ENCODE measurements around the gene CNNM1. TPM values are rescaled to one million over a fixed set of nuclear protein-coding genes. Genes with fewer than 3 reads are reported as not detected.

Gene CNNM1
- total and polyA plus RNA-seq, 2 donors (not counting 1 experiment from before 2014, with no cell fraction given) = not detected

- Histone ChIP-seq H3K4me3 (ENCODE audit: control extremely low read depth in 1 of 5, extremely low read depth in 1 of 5, insufficient read depth in 1 of 5, low read depth in 2 of 5, low read length in 4 of 5) (no peak overlapping the region), H3K4me2 (replicated peaks; ENCODE audit: low read depth, low read length, poor library complexity, severe bottlenecking) (no peak overlapping the region), H3K9ac (ENCODE audit: low read length) (no peak overlapping the region), H3K27me3 (replicated peaks in 1 of 4; ENCODE audit: control extremely low read depth in 1 of 4, control insufficient read depth in 3 of 4, insufficient read depth in 4 of 4, low read length in 3 of 4) (peaks cover 0 to 2% (median under 1%) of the 10 kb centered on the region in 4 experiments), H3K79me2 (ENCODE audit: control insufficient read depth, insufficient read depth, low read length) (no peaks in the 10 kb centered on the region), H2AFZ (ENCODE audit: insufficient read depth, low read depth, low read length, poor library complexity, severe bottlenecking) (no peak overlapping the region), H3K36me3 (replicated peaks in 1 of 2; ENCODE audit: control extremely low read depth in 1 of 2, control insufficient read depth in 1 of 2, extremely low read depth in 1 of 2, insufficient read depth in 2 of 2, low read length in 1 of 2) (no peaks in the 10 kb centered on the region), H3K9me3 (ENCODE audit: control extremely low read depth in 1 of 3, control insufficient read depth in 2 of 3, insufficient read depth in 1 of 3, low read length in 2 of 3) (peaks cover 0 to 5% (median 0%) of the 10 kb centered on the region in 3 donors), H4K20me1 (ENCODE audit: control insufficient read depth, insufficient read depth, low read length, poor library complexity, severe bottlenecking) (no peaks in the 10 kb centered on the region), H3K4me1 (ENCODE audit: control insufficient read depth in 2 of 2, insufficient read depth in 2 of 2, low read length in 2 of 2) (no peaks in the 10 kb centered on the region), H3K27ac (ENCODE audit: low read length in 2 of 2) (no peak overlapping the region)
- CTCF ChIA-PET = no interaction called here
- no peak overlapping the region for H3K4me3 Mint-ChIP-seq
- no peak for ATAC-seq (ENCODE audit: low read depth)
- no peak for TF ChIP-seq EZH2 (IDR thresholded peaks at IDR 0.05; ENCODE audit: borderline replicate concordance, insufficient read depth, low read depth, low read length, poor library complexity, severe bottlenecking)
- no peak for TF ChIP-seq CTCF (IDR thresholded peaks at IDR 0.05)
- intact Hi-C loops (cut with micrococcal nuclease) = no loop called here
- H3K9me3 Mint-ChIP-seq (ENCODE audit: insufficient read depth) = no peaks in the 10 kb centered on the region
- H3K27ac Mint-ChIP-seq = no peak overlapping the region
- peaks cover 14% of the 10 kb centered on the region for H3K27me3 Mint-ChIP-seq
- DNase-seq = no peak
- POLR2A ChIA-PET = no interaction called here
- H3K4me1 Mint-ChIP-seq = no peaks in the 10 kb centered on the region
These were observed 8.7 kb downstream of the CNNM1 start for GRCh38 chr10:99337901-99338300.

GRCh38 chr10:99339077-99339476 is 9.9 kb downstream of the CNNM1 start:
- 70% methylated on average over 1 of the region's 1 CpG for WGBS (ENCODE audit: insufficient coverage)
- CTCF ChIA-PET = no interaction called here
- H3K27ac Mint-ChIP-seq = no peak overlapping the region

More at GRCh38 chr10:99339077-99339476, 9.9 kb downstream of the CNNM1 start:
- Histone ChIP-seq H2AFZ (ENCODE audit: insufficient read depth, low read depth, low read length, poor library complexity, severe bottlenecking) (no peak overlapping the region), H3K9me3 (ENCODE audit: control extremely low read depth in 1 of 3, control insufficient read depth in 2 of 3, insufficient read depth in 1 of 3, low read length in 2 of 3) (no peaks in the 10 kb centered on the region), H3K36me3 (replicated peaks in 1 of 2; ENCODE audit: control extremely low read depth in 1 of 2, control insufficient read depth in 1 of 2, extremely low read depth in 1 of 2, insufficient read depth in 2 of 2, low read length in 1 of 2) (no peaks in the 10 kb centered on the region), H3K4me1 (ENCODE audit: control insufficient read depth in 2 of 2, insufficient read depth in 2 of 2, low read length in 2 of 2) (no peaks in the 10 kb centered on the region), H3K27me3 (replicated peaks in 1 of 4; ENCODE audit: control extremely low read depth in 1 of 4, control insufficient read depth in 3 of 4, insufficient read depth in 4 of 4, low read length in 3 of 4) (no peaks in the 10 kb centered on the region), H3K79me2 (ENCODE audit: control insufficient read depth, insufficient read depth, low read length) (no peaks in the 10 kb centered on the region), H3K27ac (ENCODE audit: low read length in 2 of 2) (no peak overlapping the region), H3K4me3 (ENCODE audit: control extremely low read depth in 1 of 5, extremely low read depth in 1 of 5, insufficient read depth in 1 of 5, low read depth in 2 of 5, low read length in 4 of 5) (no peak overlapping the region), H3K9ac (ENCODE audit: low read length) (no peak overlapping the region), H4K20me1 (ENCODE audit: control insufficient read depth, insufficient read depth, low read length, poor library complexity, severe bottlenecking) (no peaks in the 10 kb centered on the region), H3K4me2 (replicated peaks; ENCODE audit: low read depth, low read length, poor library complexity, severe bottlenecking) (no peak overlapping the region)
- TF ChIP-seq CTCF (IDR thresholded peaks at IDR 0.05) (no peak), EZH2 (IDR thresholded peaks at IDR 0.05; ENCODE audit: borderline replicate concordance, insufficient read depth, low read depth, low read length, poor library complexity, severe bottlenecking) (no peak)
- H3K4me1 Mint-ChIP-seq = no peaks in the 10 kb centered on the region
- DNase-seq = no peak
- H3K9me3 Mint-ChIP-seq (ENCODE audit: insufficient read depth) = no peaks in the 10 kb centered on the region
- POLR2A ChIA-PET = no interaction called here
- H3K4me3 Mint-ChIP-seq = no peak overlapping the region
- peaks cover 12% of the 10 kb centered on the region for H3K27me3 Mint-ChIP-seq
- intact Hi-C loops (cut with micrococcal nuclease) = no loop called here
- no peak for ATAC-seq (ENCODE audit: low read depth)

Measured in B cell (primary cell).